ENCODE data around the gene GALNT18.

GALNT18 gene

GRCh38 chr11:11346303-11346702 lies 275.5 kb downstream of the GALNT18 start:
- H3K27me3 ChIP-seq (ENCODE audit: control insufficient read depth, insufficient read depth, low read length), result no peaks in the 10 kb centered on the region
- no peaks in the 10 kb centered on the region for H3K36me3 ChIP-seq (ENCODE audit: control insufficient read depth, insufficient read depth, low read length)
- H3K27ac ChIP-seq (ENCODE audit: low read depth, low read length), result no peak overlapping the region

GRCh38 chr11:11345099-11345498 lies 276.7 kb downstream of the GALNT18 start:
- Histone ChIP-seq H3K27me3 (ENCODE audit: control insufficient read depth, insufficient read depth, low read length) (no peaks in the 10 kb centered on the region), H3K9ac (ENCODE audit: low read length) (no peak overlapping the region)

More at GRCh38 chr11:11346303-11346702, 275.5 kb downstream of the GALNT18 start:
- Histone ChIP-seq H3K9me3 (ENCODE audit: control insufficient read depth, insufficient read depth, low read depth, low read length) (no peaks in the 10 kb centered on the region), H3K4me3 (ENCODE audit: low read depth, low read length) (no peak overlapping the region), H3K9ac (ENCODE audit: low read length) (no peak overlapping the region), H3K4me1 (ENCODE audit: control insufficient read depth, insufficient read depth, low read length) (no peaks in the 10 kb centered on the region)

GRCh38 chr11:11344045-11344444 lies 277.8 kb downstream of the GALNT18 start:
- Histone ChIP-seq H3K36me3 (ENCODE audit: control insufficient read depth, insufficient read depth, low read length) (no peaks in the 10 kb centered on the region), H3K9ac (ENCODE audit: low read length) (no peak overlapping the region), H3K4me3 (ENCODE audit: low read depth, low read length) (no peak overlapping the region), H3K4me1 (ENCODE audit: control insufficient read depth, insufficient read depth, low read length) (no peaks in the 10 kb centered on the region), H3K27me3 (ENCODE audit: control insufficient read depth, insufficient read depth, low read length) (no peaks in the 10 kb centered on the region), H3K9me3 (ENCODE audit: control insufficient read depth, insufficient read depth, low read depth, low read length) (no peaks in the 10 kb centered on the region), H3K27ac (ENCODE audit: low read depth, low read length) (no peak overlapping the region)

More at GRCh38 chr11:11345099-11345498, 276.7 kb downstream of the GALNT18 start:
- Histone ChIP-seq H3K4me3 (ENCODE audit: low read depth, low read length) (no peak overlapping the region), H3K27ac (ENCODE audit: low read depth, low read length) (no peak overlapping the region), H3K36me3 (ENCODE audit: control insufficient read depth, insufficient read depth, low read length) (no peaks in the 10 kb centered on the region), H3K9me3 (ENCODE audit: control insufficient read depth, insufficient read depth, low read depth, low read length) (no peaks in the 10 kb centered on the region), H3K4me1 (ENCODE audit: control insufficient read depth, insufficient read depth, low read length) (no peaks in the 10 kb centered on the region)

GRCh38 chr11:11338304-11338703 lies 283.5 kb downstream of the GALNT18 start:
- Histone ChIP-seq H3K27ac (ENCODE audit: low read depth, low read length) (no peak overlapping the region), H3K9me3 (ENCODE audit: control insufficient read depth, insufficient read depth, low read depth, low read length) (no peaks in the 10 kb centered on the region), H3K9ac (ENCODE audit: low read length) (no peak overlapping the region), H3K36me3 (ENCODE audit: control insufficient read depth, insufficient read depth, low read length) (no peaks in the 10 kb centered on the region), H3K27me3 (ENCODE audit: control insufficient read depth, insufficient read depth, low read length) (no peaks in the 10 kb centered on the region), H3K4me3 (ENCODE audit: low read depth, low read length) (no peak overlapping the region), H3K4me1 (ENCODE audit: control insufficient read depth, insufficient read depth, low read length) (peaks cover 4% of the 10 kb centered on the region; the same call in 1 of the 2 replicates)

- H3K4me3 ChIP-seq (ENCODE audit: low read depth, low read length), result no peak overlapping the region
- no peaks in the 10 kb centered on the region for H3K27me3 ChIP-seq (ENCODE audit: control insufficient read depth, insufficient read depth, low read length)
- no peak overlapping the region for H3K27ac ChIP-seq (ENCODE audit: low read depth, low read length)
- no peaks in the 10 kb centered on the region for H3K9me3 ChIP-seq (ENCODE audit: control insufficient read depth, insufficient read depth, low read depth, low read length)
- no peaks in the 10 kb centered on the region for H3K36me3 ChIP-seq (ENCODE audit: control insufficient read depth, insufficient read depth, low read length)
- H3K9ac ChIP-seq (ENCODE audit: low read length), result no peak overlapping the region
- peaks cover 9% of the 10 kb centered on the region; the same call in 1 of the 2 replicates for H3K4me1 ChIP-seq (ENCODE audit: control insufficient read depth, insufficient read depth, low read length)
These were observed 285.1 kb downstream of the GALNT18 start for GRCh38 chr11:11336664-11337063.

GRCh38 chr11:11335043-11335442 lies 286.8 kb downstream of the GALNT18 start:
- Histone ChIP-seq H3K9ac (ENCODE audit: low read length) (no peak overlapping the region), H3K4me3 (ENCODE audit: low read depth, low read length) (no peak overlapping the region), H3K9me3 (ENCODE audit: control insufficient read depth, insufficient read depth, low read depth, low read length) (no peaks in the 10 kb centered on the region), H3K4me1 (ENCODE audit: control insufficient read depth, insufficient read depth, low read length) (peaks cover 9% of the 10 kb centered on the region; the same call in 1 of the 2 replicates), H3K36me3 (ENCODE audit: control insufficient read depth, insufficient read depth, low read length) (no peaks in the 10 kb centered on the region), H3K27me3 (ENCODE audit: control insufficient read depth, insufficient read depth, low read length) (no peaks in the 10 kb centered on the region), H3K27ac (ENCODE audit: low read depth, low read length) (no peak overlapping the region)

- Histone ChIP-seq H3K9ac (ENCODE audit: low read length) (no peak overlapping the region), H3K27me3 (ENCODE audit: control insufficient read depth, insufficient read depth, low read length) (no peaks in the 10 kb centered on the region), H3K27ac (ENCODE audit: low read depth, low read length) (no peak overlapping the region), H3K36me3 (ENCODE audit: control insufficient read depth, insufficient read depth, low read length) (no peaks in the 10 kb centered on the region), H3K4me3 (ENCODE audit: low read depth, low read length) (no peak overlapping the region), H3K4me1 (ENCODE audit: control insufficient read depth, insufficient read depth, low read length) (peaks cover 9% of the 10 kb centered on the region; the same call in 1 of the 2 replicates), H3K9me3 (ENCODE audit: control insufficient read depth, insufficient read depth, low read depth, low read length) (no peaks in the 10 kb centered on the region)
These were observed 287.2 kb downstream of the GALNT18 start for GRCh38 chr11:11334607-11335006.

- H3K9me3 ChIP-seq (ENCODE audit: control insufficient read depth, insufficient read depth, low read depth, low read length), result no peaks in the 10 kb centered on the region
- no peaks in the 10 kb centered on the region for H3K36me3 ChIP-seq (ENCODE audit: control insufficient read depth, insufficient read depth, low read length)
- H3K4me1 ChIP-seq (ENCODE audit: control insufficient read depth, insufficient read depth, low read length), result peaks cover 9% of the 10 kb centered on the region; the same call in 1 of the 2 replicates
- no peak overlapping the region for H3K27ac ChIP-seq (ENCODE audit: low read depth, low read length)
- H3K4me3 ChIP-seq (ENCODE audit: low read depth, low read length), result no peak overlapping the region
- no peaks in the 10 kb centered on the region for H3K27me3 ChIP-seq (ENCODE audit: control insufficient read depth, insufficient read depth, low read length)
- H3K9ac ChIP-seq (ENCODE audit: low read length), result no peak overlapping the region
These were observed 289.6 kb downstream of the GALNT18 start for GRCh38 chr11:11332141-11332710.

- Histone ChIP-seq H3K27ac (ENCODE audit: low read depth, low read length) (no peak overlapping the region), H3K9ac (ENCODE audit: low read length) (no peak overlapping the region)
These were observed 292.6 kb downstream of the GALNT18 start for GRCh38 chr11:11329062-11329806.

GRCh38 chr11:11324090-11324489 lies 297.7 kb downstream of the GALNT18 start:
- H3K36me3 ChIP-seq (ENCODE audit: control insufficient read depth, insufficient read depth, low read length), result no peaks in the 10 kb centered on the region
- H3K9ac ChIP-seq (ENCODE audit: low read length), result no peak overlapping the region
- H3K4me1 ChIP-seq (ENCODE audit: control insufficient read depth, insufficient read depth, low read length), result no peaks in the 10 kb centered on the region
- no peak overlapping the region for H3K4me3 ChIP-seq (ENCODE audit: low read depth, low read length)
- H3K9me3 ChIP-seq (ENCODE audit: control insufficient read depth, insufficient read depth, low read depth, low read length), result 0 out of 2 replicates have a peak, but pooled peaks cover 3% of the 10 kb centered on the region
- no peak overlapping the region for H3K27ac ChIP-seq (ENCODE audit: low read depth, low read length)
- no peaks in the 10 kb centered on the region for H3K27me3 ChIP-seq (ENCODE audit: control insufficient read depth, insufficient read depth, low read length)

More at GRCh38 chr11:11329062-11329806, 292.6 kb downstream of the GALNT18 start:
- no peaks in the 10 kb centered on the region for H3K9me3 ChIP-seq (ENCODE audit: control insufficient read depth, insufficient read depth, low read depth, low read length)
- 0 out of 2 replicates have a peak, but pooled peaks cover 5% of the 10 kb centered on the region for H3K4me1 ChIP-seq (ENCODE audit: control insufficient read depth, insufficient read depth, low read length)
- no peak overlapping the region for H3K4me3 ChIP-seq (ENCODE audit: low read depth, low read length)
- no peaks in the 10 kb centered on the region for H3K27me3 ChIP-seq (ENCODE audit: control insufficient read depth, insufficient read depth, low read length)
- no peaks in the 10 kb centered on the region for H3K36me3 ChIP-seq (ENCODE audit: control insufficient read depth, insufficient read depth, low read length)

- Histone ChIP-seq H3K9ac (ENCODE audit: low read length) (no peak overlapping the region), H3K27me3 (ENCODE audit: control insufficient read depth, insufficient read depth, low read length) (no peaks in the 10 kb centered on the region), H3K27ac (ENCODE audit: low read depth, low read length) (no peak overlapping the region), H3K4me1 (ENCODE audit: control insufficient read depth, insufficient read depth, low read length) (no peaks in the 10 kb centered on the region), H3K9me3 (ENCODE audit: control insufficient read depth, insufficient read depth, low read depth, low read length) (0 out of 2 replicates have a peak, but pooled peaks cover 3% of the 10 kb centered on the region), H3K4me3 (ENCODE audit: low read depth, low read length) (no peak overlapping the region), H3K36me3 (ENCODE audit: control insufficient read depth, insufficient read depth, low read length) (no peaks in the 10 kb centered on the region)
These were observed 299.7 kb downstream of the GALNT18 start for GRCh38 chr11:11322101-11322500.

Data from HUES6 (cell line).